Stomach (tissue), 9 donors: ENCODE results near the gene STIP1. TPM values are rescaled to one million over a fixed set of nuclear protein-coding genes. Genes with fewer than 3 reads are reported as not detected.

ENCODE experiments used
- DNase-seq, 2 donors: peaks; one replicate each; pipeline versions ENCODE4 v3.0.0 to v3.0.0-alpha.2; 2013 to 2019
- H3K27ac ChIP-seq, 5 donors: fragments of 200-600 bp in 4 of 5; sonication (generic) in 4 of 5; one replicate each; pipeline ENCODE4 v1.5.1; 2013 to 2019; ENCODE audit warnings: mild to moderate bottlenecking in 1 of 5, moderate library complexity in 1 of 5
- H3K27me3 ChIP-seq, 3 donors: fragments of 200-600 bp; sonication (generic); one replicate each; pipeline ENCODE4 v1.5.1; 2017 to 2019; ENCODE audit warnings: mixed run types in 1 of 3
- H3K36me3 ChIP-seq, 4 donors: fragments of 200-600 bp; sonication (generic); 1 replicate in 3 of 4; 2 replicates in 1 of 4; pipeline ENCODE4 v1.5.1; 2016 to 2019
- H3K4me1 ChIP-seq, 4 donors: fragments of 200-600 bp; sonication (generic); one replicate each; pipeline ENCODE4 v1.5.1; 2016 to 2019
- H3K4me3 ChIP-seq, 4 donors: fragments of 200-600 bp; sonication (generic) in 3 of 4; one replicate each; pipeline ENCODE4 v1.5.1; 2016 to 2019; ENCODE audit warnings: mild to moderate bottlenecking in 1 of 4
- H3K9me3 ChIP-seq, 4 donors: fragments of 200-600 bp; sonication (generic); one replicate each; pipeline ENCODE4 v1.5.1; 2016 to 2019
- EP300 ChIP-seq: sonication (generic); formaldehyde crosslinking; IDR thresholded peaks from one replicate; pipeline ENCODE4 v1.6.1; 2017; ENCODE audit warnings: antibody characterized with exemption
- POLR2A ChIP-seq, 4 donors: fragments of 450-650 bp; IDR thresholded peaks; one replicate each; pipeline ENCODE4 v1.6.1; 2016; ENCODE audit warnings: antibody characterized with exemption in 4 of 4, control low read depth in 2 of 4, mild to moderate bottlenecking in 1 of 4, moderate library complexity in 1 of 4
- POLR2AphosphoS5 ChIP-seq, 3 donors: sonication (generic); formaldehyde crosslinking; IDR thresholded peaks; one replicate each; pipeline ENCODE4 v1.6.1; 2016; ENCODE audit warnings: antibody characterized with exemption in 3 of 3
- WGBS, 5 donors: extraction: QIAGEN DNeasy Blood & Tissue Kit in 3 of 5; methylation state at CpG; one replicate each; pipeline versions ENCODE4 v1.1.5 to v1.1.7; 2013 to 2018; 5-methylcytosine and 5-hydroxymethylcytosine counted together
- intact Hi-C: fragments of 100-400 bp; cut with DNase I; formaldehyde crosslinking; loops from one replicate; pipeline ENCODE4 v1.15.1; 2023; ENCODE audit warnings: low total_unique reads
- polyA plus RNA-seq, 3 donors: library from polyadenylated mRNA; stranded (reverse); fragments of 200-250 nt; gene quantifications; one replicate each; pipeline ENCODE4 v1.2.3, GENCODE V29; 2013
- total RNA-seq, 5 donors: library from RNA; depleted of rRNA; stranded (reverse); fragments of >200 nt; gene quantifications; one replicate each; pipeline versions ENCODE4 v1.1.0 to v1.2.3, GENCODE V29; 2014 to 2016
- TF ChIP-seq, protein P1 (sequence below), 7 experiments: fragments of 450-650 bp in 4 of 7; fragments of 200-600 bp in 3 of 7; sonication (generic) in 3 of 7; IDR thresholded peaks; one replicate each; pipeline ENCODE4 v1.5.1; 2016 to 2019; ENCODE audit warnings: antibody characterized with exemption in 7 of 7, control low read depth in 2 of 7, mild to moderate bottlenecking in 1 of 7
- donor health status: healthy with polysubstance abuse.
- donor health status: Bipolar disorder and iron deficiency.
- donor health status: healthy.

STIP1 gene
- total and polyA plus RNA-seq, 8 donors: 27.4 to 259 (median 54.7) TPM

DNA sequence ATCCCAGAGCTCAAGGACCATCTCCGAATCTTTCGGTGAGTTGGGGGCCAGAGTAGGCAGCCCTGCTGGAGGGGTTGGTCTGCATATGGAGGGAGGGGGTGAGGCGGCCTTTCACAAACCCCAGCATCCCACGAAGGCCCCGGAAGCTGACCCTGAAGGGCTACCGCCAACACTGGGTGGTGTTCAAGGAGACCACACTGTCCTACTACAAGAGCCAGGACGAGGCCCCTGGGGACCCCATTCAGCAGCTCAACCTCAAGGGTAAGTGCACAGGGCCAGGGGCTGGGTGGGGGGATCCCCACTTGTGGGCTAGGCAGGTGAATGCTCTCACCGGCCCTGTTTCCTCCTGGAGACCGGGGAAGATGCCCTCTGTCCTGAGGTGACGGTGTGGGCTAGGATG is 33.8 kb downstream of the STIP1 start:
- H3K27me3 ChIP-seq: no peaks in the 10 kb centered on the region
- no peak overlapping the region for H3K4me3 ChIP-seq
- DNase-seq: no peak
- intact Hi-C loops: no loop called here
- no peak for TF ChIP-seq EP300
- TF ChIP-seq, protein P1, sequence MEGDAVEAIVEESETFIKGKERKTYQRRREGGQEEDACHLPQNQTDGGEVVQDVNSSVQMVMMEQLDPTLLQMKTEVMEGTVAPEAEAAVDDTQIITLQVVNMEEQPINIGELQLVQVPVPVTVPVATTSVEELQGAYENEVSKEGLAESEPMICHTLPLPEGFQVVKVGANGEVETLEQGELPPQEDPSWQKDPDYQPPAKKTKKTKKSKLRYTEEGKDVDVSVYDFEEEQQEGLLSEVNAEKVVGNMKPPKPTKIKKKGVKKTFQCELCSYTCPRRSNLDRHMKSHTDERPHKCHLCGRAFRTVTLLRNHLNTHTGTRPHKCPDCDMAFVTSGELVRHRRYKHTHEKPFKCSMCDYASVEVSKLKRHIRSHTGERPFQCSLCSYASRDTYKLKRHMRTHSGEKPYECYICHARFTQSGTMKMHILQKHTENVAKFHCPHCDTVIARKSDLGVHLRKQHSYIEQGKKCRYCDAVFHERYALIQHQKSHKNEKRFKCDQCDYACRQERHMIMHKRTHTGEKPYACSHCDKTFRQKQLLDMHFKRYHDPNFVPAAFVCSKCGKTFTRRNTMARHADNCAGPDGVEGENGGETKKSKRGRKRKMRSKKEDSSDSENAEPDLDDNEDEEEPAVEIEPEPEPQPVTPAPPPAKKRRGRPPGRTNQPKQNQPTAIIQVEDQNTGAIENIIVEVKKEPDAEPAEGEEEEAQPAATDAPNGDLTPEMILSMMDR (IDR thresholded peaks at IDR 0.05): no peak
- TF ChIP-seq POLR2AphosphoS5 (IDR thresholded peaks at IDR 0.05): no peak
- TF ChIP-seq POLR2A (IDR thresholded peaks at IDR 0.05): no peak
- H3K27ac ChIP-seq: no peak overlapping the region
- H3K4me1 ChIP-seq: peaks cover 0 to 16% (median 11%) of the 10 kb centered on the region in 4 donors
- 88 to 93% (median 91%) methylated on average over 9 to 10 of the region's 10 CpGs for WGBS, 5 donors
- peaks cover 15 to 71% (median 60%) of the 10 kb centered on the region in 4 donors for H3K36me3 ChIP-seq
- H3K9me3 ChIP-seq: no peaks in the 10 kb centered on the region

DNA sequence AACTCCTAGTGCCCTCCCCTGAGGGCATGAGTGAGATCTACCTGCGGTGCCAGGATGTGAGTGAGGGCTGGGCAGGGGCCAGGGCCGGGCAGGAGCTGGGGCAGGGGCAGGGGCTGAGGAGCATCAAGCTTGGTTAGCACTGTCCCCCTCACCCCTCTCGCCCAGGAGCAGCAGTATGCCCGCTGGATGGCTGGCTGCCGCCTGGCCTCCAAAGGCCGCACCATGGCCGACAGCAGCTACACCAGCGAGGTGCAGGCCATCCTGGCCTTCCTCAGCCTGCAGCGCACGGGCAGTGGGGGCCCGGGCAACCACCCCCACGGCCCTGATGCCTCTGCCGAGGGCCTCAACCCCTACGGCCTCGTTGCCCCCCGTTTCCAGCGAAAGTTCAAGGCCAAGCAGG is 34.3 kb downstream of the STIP1 start:
- Histone ChIP-seq H3K27me3 (no peaks in the 10 kb centered on the region), H3K9me3 (no peaks in the 10 kb centered on the region), H3K27ac (no peak overlapping the region), H3K36me3 (peaks cover 15 to 67% (median 57%) of the 10 kb centered on the region in 4 donors), H3K4me1 (peaks cover 4 to 21% (median 16%) of the 10 kb centered on the region in 4 donors), H3K4me3 (no peak overlapping the region)
- intact Hi-C loops: no loop called here
- no peak for DNase-seq
- WGBS, 5 donors: 80 to 90% (median 88%) methylated on average over 11 to 17 of the region's 17 CpGs
- TF ChIP-seq POLR2AphosphoS5 (IDR thresholded peaks at IDR 0.05) (no peak), EP300 (no peak), POLR2A (IDR thresholded peaks at IDR 0.05) (no peak)
- TF ChIP-seq, protein P1 (IDR thresholded peaks at IDR 0.05): no peak

DNA sequence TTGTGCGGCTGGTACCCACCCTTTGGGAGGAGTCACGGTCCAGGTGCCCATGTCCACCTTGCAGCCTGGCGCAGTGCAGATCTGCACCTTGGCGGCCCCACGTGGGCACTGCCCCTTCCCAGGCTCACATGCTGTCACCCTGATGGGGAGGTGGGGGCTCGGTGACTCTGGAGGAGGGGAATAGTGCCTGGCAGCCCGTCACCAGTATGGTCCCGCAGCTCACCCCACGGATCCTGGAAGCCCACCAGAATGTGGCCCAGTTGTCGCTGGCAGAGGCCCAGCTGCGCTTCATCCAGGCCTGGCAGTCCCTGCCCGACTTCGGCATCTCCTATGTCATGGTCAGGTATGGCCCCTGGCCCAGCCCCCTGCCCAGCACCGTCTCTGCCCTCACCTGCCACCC is 34.8 kb downstream of the STIP1 start:
- H3K4me1 ChIP-seq: peaks cover 8 to 24% (median 21%) of the 10 kb centered on the region in 4 donors

DNA sequence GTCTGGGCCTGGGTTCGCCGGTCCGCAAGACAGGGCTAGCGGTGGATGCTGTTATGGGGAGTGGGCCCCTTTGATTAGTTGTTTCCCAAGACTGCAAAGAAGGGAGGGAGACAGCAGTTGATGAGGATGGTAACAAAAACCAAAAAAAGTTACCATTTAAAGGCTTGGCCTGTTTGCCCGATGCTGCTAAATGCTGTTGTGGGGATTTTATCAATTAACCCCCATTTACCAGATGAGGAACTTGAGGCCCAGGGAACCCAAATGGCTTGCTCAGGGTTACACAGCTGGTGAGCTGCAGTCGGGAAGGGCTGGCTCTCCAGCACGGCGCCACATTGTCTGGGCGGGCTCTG is 36.7 kb downstream of the STIP1 start:
- intact Hi-C loops: no loop called here
- no peaks in the 10 kb centered on the region for H3K27me3 ChIP-seq
- WGBS, 5 donors: 54 to 73% (median 70%) methylated on average over 5 to 9 of the region's 9 CpGs
- no peaks in the 10 kb centered on the region for H3K9me3 ChIP-seq
- no peak overlapping the region for H3K4me3 ChIP-seq
- peaks cover 17 to 37% (median 35%) of the 10 kb centered on the region in 4 donors for H3K4me1 ChIP-seq
- no peak for DNase-seq
- no peak overlapping the region for H3K27ac ChIP-seq
- no peak for TF ChIP-seq POLR2AphosphoS5 (IDR thresholded peaks at IDR 0.05)
- TF ChIP-seq EP300: no peak
- no peak for TF ChIP-seq POLR2A (IDR thresholded peaks at IDR 0.05)
- TF ChIP-seq, protein P1 (IDR thresholded peaks at IDR 0.05): no peak
- H3K36me3 ChIP-seq: peaks cover 15 to 58% (median 51%) of the 10 kb centered on the region in 4 donors

More for the DNA sequence above, 34.8 kb downstream of the STIP1 start:
- WGBS, 5 donors: 84 to 95% (median 87%) methylated on average over 7 to 14 of the region's 14 CpGs
- intact Hi-C loops: no loop called here
- no peak for DNase-seq
- H3K9me3 ChIP-seq: no peaks in the 10 kb centered on the region
- TF ChIP-seq EP300: no peak
- no peak overlapping the region for H3K27ac ChIP-seq
- H3K4me3 ChIP-seq: no peak overlapping the region
- H3K36me3 ChIP-seq: peaks cover 15 to 67% (median 57%) of the 10 kb centered on the region in 4 donors
- no peaks in the 10 kb centered on the region for H3K27me3 ChIP-seq

DNA sequence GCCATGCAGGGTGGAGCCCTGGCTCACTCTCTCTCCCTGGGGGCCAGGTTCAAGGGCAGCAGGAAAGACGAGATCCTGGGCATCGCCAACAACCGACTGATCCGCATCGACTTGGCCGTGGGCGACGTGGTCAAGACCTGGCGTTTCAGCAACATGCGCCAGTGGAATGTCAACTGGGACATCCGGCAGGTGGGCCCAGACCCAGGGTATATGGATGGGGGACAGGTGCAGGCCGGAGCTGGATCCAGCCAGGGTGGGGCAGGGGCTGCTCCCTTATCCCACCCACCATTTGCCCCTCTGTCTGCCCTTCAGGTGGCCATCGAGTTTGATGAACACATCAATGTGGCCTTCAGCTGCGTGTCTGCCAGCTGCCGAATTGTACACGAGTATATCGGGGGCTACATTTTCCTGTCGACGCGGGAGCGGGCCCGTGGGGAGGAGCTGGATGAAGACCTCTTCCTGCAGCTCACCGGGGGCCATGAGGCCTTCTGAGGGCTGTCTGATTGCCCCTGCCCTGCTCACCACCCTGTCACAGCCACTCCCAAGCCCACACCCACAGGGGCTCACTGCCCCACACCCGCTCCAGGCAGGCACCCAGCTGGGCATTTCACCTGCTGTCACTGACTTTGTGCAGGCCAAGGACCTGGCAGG is 37.2 kb downstream of the STIP1 start:
- TF ChIP-seq, protein P1 (IDR thresholded peaks at IDR 0.05): no peak
- TF ChIP-seq POLR2A (IDR thresholded peaks at IDR 0.05) (no peak), EP300 (no peak), POLR2AphosphoS5 (IDR thresholded peaks at IDR 0.05) (no peak)
- 81 to 84% (median 82%) methylated on average over 12 to 24 of the region's 24 CpGs for WGBS, 5 donors
- Histone ChIP-seq H3K4me1 (peaks cover 21 to 42% (median 40%) of the 10 kb centered on the region in 4 donors), H3K27ac (no peak overlapping the region), H3K36me3 (peaks cover 15 to 57% (median 51%) of the 10 kb centered on the region in 4 donors), H3K4me3 (no peak overlapping the region), H3K27me3 (no peaks in the 10 kb centered on the region), H3K9me3 (no peaks in the 10 kb centered on the region)
- intact Hi-C loops: no loop called here
- peak in 1 of 2 donors; percentile 14 for DNase-seq
